Esophagus muscularis mucosa (tissue), 3 donors: Measurements from ENCODE around the gene ACO2.

Experiments
- CTCF ChIP-seq, 3 experiments: fragments of 200-600 bp in 2 of 3; fragments of 450-650 bp in 1 of 3; sonication (generic) in 2 of 3; IDR thresholded peaks; one replicate each; pipeline ENCODE4 v1.5.1; 2017 to 2019; ENCODE audit warnings: antibody characterized with exemption in 3 of 3, mild to moderate bottlenecking in 2 of 3, moderate library complexity in 1 of 3
- POLR2A ChIP-seq: fragments of 450-650 bp; IDR thresholded peaks from one replicate; pipeline ENCODE4 v1.6.1; 2017; ENCODE audit warnings: antibody characterized with exemption, moderate library complexity, mild to moderate bottlenecking, low read depth

- TF ChIP-seq CTCF (IDR thresholded peaks at IDR 0.05) (no peak), POLR2A (no peak)
These were observed 56.7 kb downstream of the ACO2 start for GRCh38 chr22:41525450-41526225.
